ENCODE results near the gene FIP1L1.

Gene FIP1L1

GRCh38 chr4:53477038-53477565 lies 99.7 kb downstream of the FIP1L1 start:
- no peak for DNase-seq

GRCh38 chr4:53477636-53478035 lies 100.2 kb downstream of the FIP1L1 start:
- no peak for DNase-seq

DNA sequence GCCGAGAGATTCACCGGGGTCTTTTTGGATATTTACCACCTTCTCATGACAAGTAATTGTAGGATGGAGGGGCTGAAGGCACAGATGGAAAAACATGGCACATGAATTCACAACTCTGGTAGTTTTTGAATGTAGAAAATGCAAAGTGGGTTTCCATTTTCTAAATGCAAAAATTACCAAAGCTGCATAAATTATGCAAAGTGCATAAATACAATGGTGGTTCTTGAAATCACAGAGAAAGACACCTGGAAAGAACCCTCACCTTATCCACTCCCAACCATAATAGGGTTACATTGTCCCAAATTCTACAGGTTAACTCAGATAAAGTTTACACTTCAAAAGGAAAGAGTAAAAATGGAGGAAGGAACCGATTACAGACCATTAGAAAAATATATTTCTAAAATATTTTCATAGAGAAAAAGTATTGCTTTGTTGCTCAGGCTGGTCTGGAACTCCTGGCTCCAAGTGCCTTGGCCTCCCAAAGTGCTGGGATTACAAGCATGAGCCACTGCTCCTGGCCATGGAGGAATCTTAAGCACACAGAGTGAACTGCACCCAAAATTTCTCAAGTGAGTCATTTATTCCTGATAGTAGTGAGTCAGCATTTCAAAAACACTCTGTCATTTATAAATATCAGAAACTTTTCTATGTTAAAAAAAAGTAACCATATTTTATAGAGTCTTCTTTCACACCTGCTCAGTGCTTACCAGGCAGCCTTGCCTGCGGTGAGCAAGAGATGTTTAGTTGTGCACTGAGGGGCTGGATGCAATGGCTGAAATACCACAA lies 101.4 kb downstream of the FIP1L1 start:
- no peak for DNase-seq

DNA sequence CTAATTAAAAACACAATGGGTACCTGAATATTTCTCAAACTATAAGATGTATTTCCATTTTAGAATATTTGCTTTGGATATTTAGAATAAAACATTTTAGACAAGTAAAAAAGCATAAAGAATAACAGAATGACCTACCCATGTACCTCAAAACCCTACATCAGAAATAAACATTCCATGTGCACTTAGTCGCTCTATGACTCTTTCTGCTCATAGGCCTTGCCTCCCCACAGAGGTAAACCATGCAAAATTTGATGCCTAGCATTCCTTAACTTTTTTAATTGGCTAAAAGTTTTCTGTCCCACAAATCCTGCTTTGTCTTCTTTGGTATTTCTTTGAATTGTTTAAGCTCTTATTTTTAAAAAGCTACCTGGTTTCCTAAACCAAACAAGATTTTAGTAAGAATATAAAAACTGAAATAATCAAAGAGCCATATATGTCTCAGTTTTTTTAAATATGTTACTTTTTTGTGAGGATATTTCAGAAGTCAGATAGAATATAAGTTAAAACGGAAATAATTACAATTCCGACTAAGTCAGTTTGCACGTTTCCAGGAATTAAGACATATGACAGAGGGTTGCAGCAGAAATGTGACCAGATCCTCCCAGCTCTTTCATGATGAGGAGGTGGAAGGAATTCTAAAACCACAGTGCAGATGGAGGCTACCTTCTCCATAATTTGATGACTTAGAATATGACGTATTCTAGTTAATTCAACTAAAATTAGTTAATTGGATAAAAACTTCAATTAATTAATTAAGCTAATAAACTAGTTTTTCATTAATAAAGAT lies 102.5 kb downstream of the FIP1L1 start:
- no peak for DNase-seq

DNA sequence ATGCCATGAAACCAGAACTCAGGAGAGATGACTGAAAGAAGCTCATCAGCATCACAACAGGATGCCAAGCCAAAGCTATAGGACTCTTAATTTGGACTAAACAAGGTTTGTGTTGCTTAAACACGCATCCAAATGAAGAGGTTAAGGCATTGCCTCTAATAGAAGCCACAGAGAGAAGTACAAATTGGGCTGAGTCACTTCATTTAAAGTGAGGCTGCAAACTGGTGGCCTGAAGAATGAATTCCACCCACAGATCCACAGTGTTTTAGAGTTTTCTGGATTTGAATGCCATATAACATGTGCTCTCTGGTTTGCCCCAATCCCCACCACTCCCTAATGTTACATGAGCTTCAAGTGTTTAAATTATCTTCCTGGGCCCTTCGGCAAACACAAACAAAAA lies 103.5 kb downstream of the FIP1L1 start:
- no peak for DNase-seq

GRCh38 chr4:53481586-53481985 lies 104.1 kb downstream of the FIP1L1 start:
- no peak for DNase-seq

- DNase-seq = no peak
These were observed 105.8 kb downstream of the FIP1L1 start for GRCh38 chr4:53483250-53483649.

- DNase-seq = no peak
These were observed 107.6 kb downstream of the FIP1L1 start for GRCh38 chr4:53484911-53485657.

GRCh38 chr4:53485658-53486040 lies 108.2 kb downstream of the FIP1L1 start:
- DNase-seq = no peak

GRCh38 chr4:53487766-53488165 lies 110.3 kb downstream of the FIP1L1 start:
- no peak for DNase-seq

DNA sequence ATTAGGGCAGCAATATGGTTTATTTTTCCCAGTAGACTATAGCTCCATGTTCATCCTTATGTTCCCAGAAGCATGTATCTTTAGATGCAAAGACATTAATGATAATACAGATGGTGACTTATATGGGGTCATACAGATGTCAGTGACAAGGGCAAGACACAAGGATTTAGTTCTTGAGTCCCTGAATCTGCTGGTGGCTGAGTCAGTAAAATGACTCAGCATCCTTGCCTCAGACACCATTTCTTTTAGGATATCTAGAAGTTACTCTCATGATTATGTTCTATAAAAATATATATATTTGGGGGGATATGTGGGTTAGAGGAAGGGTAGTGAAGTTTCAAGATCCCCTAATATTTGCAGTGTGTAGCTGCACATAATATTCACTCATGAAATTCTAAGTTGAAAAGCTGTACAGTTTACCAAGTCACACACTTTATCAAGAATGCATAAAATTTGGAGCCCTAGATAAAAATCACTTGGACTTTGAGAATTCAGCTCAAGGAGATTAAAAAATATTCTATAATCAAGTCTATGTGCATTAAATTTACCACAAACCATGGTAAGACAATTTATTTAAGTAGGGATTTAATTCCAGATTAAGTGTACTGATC lies 111.9 kb downstream of the FIP1L1 start:
- no peak for DNase-seq

- no peak for DNase-seq
These were observed 112.9 kb downstream of the FIP1L1 start for GRCh38 chr4:53490161-53490956.

GRCh38 chr4:53490965-53491622 lies 113.7 kb downstream of the FIP1L1 start:
- no peak for DNase-seq

- DNase-seq = no peak
These were observed 117.4 kb downstream of the FIP1L1 start for GRCh38 chr4:53494851-53495250.

GRCh38 chr4:53497487-53498244 lies 120.2 kb downstream of the FIP1L1 start:
- DNase-seq = no peak

- no peak for DNase-seq
These were observed 121.3 kb downstream of the FIP1L1 start for GRCh38 chr4:53498706-53499105.

- no peak for DNase-seq
These were observed 122.3 kb downstream of the FIP1L1 start for GRCh38 chr4:53499791-53500190.

GRCh38 chr4:53500546-53500945 lies 123.1 kb downstream of the FIP1L1 start:
- no peak for DNase-seq

DNA sequence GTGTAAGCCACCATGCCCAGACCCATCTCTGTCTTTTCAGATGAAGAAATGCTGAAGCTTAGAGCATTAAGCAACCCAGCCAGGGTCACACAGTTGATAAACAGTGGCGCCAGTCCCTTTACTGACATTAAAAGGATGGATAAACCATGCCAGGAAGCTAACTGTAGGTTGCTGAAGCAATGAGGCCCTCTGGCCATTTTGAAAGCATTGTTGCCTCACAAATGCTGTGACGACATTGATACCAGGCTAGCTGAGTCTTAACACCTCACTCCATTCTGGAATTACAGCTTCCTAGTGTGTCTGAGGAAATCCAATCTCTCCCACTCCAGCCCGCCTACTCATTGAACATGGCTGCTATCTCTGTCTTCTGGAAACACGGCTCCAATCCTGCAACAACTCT lies 124.1 kb downstream of the FIP1L1 start:
- no peak for DNase-seq

DNA sequence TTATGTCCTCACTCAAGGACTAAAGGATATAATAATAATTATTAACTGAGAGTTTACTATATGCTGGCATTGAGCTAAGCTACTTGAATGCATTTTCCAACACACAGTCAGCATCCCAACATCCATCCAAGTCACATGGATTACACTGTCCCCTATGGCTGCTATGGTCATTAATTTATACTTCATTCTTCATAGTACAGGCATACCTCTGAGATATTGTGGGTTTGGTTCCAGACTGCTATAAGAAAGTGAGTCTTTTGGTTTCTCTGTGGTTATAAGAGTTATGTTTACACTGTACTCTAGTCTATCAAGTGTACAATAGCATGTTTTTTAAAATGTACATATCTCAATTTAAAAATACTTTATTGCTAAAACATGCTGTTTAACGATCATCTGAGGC lies 124.7 kb downstream of the FIP1L1 start:
- DNase-seq = no peak

- DNase-seq = no peak
These were observed 128.5 kb downstream of the FIP1L1 start for GRCh38 chr4:53505947-53506346.

Measured in stimulated activated CD4-positive, alpha-beta T cell treated with anti-CD3 and anti-CD28 coated beads, Interleukin-4, amount 100 ng/mL, for 1 hour (primary cell).